GM19351 (cell line): ENCODE results near the gene CDK6.

ENCODE experiments used
- ATAC-seq: cut with Tn5 transposase; IDR thresholded peaks from one replicate; pipeline ENCODE4 v1.9.1; 2021; ENCODE audit warnings: mild to moderate bottlenecking, moderate library complexity; ENCODE audit not compliant: unreplicated experiment

Gene CDK6

GRCh38 chr7:92652536-92652935 is 183.8 kb downstream of the CDK6 start:
- ATAC-seq, result no peak

GRCh38 chr7:92650391-92650790 is 186.0 kb downstream of the CDK6 start:
- ATAC-seq, result no peak

GRCh38 chr7:92648067-92648466 is 188.3 kb downstream of the CDK6 start:
- ATAC-seq, result peak; percentile 80

DNA sequence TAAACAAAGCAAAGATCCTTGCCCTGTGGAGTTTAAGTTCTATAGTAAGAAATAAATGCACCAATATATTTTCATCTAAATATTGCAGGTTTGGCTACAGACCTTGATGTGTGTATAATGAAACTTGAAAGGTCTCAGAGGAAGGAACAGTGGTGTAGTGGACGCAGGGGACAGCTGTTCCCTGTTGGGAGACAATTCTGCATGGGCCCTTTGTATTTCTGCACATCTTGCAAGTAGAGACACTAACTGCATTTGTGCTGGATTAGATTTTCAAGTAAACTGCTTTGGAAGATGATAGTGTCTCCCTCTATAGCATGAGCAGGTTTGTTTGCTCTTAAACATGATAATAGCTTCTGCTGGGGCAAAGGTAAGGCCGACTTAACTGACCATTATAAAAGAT is 188.7 kb downstream of the CDK6 start:
- peak; percentile 4 for ATAC-seq

DNA sequence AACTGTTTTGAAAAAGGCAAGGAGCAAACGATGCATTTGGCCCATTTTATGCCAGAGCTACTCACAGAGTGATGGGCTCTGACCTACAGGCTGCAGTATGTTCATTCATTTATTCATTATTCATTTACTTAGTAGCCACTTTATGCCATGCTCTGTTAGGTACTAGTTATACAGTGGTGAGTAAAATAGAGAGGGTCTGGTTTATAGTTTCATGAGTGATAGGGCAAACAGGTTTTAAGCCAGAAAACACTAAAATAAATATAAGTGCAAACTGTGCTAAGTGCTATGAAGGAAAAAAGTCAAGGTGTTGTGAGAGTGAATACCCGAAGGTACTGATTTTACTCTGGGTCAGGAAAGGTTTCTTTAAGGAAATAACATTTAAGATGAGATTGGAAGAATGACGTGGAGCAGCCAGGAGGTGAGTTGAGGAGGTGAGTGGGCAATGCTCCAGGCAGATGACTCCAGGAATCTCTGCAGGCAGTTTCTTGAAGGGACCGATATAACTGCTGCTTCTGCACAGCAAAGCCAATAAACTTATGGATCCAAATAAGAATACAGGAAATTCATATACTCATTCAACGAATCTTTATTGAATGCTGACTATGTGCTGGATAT is 189.3 kb downstream of the CDK6 start:
- ATAC-seq, result no peak

DNA sequence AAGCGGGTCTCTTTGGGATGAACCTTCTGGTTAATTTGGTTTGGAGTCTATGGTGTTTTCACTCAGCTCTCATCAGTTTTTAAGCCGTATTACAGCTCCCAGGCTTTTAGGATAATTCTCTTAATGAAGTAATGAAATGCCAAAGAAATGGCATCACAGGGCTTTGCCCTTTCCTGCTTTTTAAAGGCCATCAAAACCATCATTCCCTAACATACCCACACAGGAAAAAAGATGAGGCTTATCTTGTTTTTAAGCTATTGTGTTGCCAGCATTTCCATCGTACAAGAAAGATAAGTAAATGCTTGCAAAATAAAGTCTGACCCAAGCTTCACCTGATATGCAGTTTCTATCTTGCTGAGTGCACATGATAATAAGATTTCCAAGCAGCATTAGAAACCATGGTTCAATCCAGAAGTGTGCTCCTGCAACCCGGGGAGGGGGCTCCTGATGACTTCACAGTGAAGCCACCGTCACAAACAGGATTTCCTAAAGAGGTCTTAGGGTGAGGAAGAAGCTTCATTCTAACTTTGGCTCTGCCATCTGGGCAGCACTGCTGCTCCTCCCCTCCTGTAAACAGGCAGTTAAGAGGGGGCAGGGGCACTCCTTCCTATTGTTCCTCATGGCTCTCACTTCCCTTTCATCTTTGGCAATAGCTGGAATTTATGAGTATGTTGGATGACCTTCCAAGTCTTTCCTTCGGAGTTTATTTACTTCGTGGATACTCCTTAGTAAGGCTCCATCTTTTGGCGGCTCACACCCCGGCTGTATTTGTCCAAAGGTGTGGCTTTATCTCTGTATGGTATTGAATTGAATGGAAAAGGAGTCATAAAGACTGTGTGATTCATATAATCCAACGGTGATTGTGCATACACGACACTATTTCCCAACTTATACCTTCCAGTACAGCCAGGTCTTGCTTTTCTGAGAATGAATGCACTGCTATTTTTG is 191.0 kb downstream of the CDK6 start:
- ATAC-seq, result no peak

GRCh38 chr7:92644406-92645113 is 191.8 kb downstream of the CDK6 start:
- no peak for ATAC-seq

DNA sequence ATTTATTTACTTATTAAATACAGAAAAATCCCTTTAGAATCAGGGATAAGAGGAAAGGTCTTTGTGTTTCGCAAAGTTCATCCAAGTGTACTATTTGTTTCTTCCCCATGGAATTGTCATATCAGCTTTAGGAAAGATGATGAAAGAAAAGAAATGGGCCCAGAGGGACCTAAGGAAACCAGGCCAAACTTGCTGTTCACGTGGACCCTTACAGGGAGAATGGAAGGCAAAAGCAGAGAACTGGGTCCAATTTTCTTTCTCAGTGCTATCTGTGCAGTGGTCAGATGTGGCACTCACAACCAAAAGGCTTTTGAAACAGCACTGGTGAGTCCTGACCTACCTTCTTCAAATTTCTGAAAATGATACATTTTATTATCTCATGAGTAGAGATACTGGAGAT is 192.6 kb downstream of the CDK6 start:
- no peak for ATAC-seq

DNA sequence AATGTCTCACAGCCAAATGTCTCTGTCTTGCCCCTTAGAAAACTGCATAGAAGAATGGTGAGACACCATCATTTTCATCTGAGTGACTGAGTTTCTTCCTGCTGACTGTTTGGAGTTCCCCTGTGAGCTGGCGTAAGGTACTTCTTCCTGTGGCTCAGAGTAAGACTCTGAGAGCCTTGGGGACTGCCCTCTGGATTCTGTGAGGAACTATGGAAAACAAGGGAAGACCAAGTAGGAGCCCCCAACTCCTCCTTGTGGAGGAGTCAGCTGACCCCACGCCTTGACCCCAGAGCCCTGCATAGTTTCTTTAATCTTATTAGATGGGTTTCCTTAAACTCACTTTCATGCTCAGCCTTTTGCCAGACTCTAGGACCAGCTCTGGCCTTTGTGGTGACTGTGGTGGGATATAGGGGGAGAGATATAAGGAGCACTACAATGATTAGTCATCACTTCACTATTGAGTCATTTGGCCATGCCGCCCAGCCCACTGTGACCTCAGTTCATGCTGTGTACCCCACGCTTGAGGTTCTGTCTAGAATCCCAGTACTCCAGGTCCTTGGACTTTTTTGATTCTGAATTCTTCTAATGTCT is 194.4 kb downstream of the CDK6 start:
- ATAC-seq, result peak; percentile 84

GRCh38 chr7:92639966-92640365 is 196.4 kb downstream of the CDK6 start:
- ATAC-seq, result no peak

- no peak for ATAC-seq
Measured at GRCh38 chr7:92639213-92639896, 197.0 kb downstream of the CDK6 start.

DNA sequence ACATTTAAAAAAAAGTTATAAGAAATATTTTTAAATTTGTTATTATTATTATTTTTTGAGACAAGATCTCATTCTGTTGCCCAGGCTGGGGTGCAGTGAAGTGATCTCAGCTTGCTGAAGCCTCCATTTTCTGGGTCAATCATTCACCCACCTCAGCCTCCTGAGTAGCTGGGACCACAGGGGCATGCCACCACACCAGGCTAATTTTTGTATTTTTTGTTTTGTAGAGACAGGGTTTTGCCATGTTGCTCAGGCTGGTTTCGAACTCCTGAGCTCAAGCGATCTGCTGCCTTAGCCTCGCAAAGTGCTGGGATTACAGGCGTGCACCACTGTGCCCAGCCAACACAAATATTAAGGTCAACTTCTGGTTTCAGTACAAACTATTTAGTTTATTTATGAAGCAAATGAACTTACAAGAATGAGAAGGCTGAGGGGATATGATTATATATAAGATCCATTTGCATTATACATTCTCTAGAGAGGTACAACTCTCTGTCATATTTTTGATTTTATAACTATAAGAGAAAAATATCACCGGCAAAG is 200.3 kb downstream of the CDK6 start:
- no peak for ATAC-seq

DNA sequence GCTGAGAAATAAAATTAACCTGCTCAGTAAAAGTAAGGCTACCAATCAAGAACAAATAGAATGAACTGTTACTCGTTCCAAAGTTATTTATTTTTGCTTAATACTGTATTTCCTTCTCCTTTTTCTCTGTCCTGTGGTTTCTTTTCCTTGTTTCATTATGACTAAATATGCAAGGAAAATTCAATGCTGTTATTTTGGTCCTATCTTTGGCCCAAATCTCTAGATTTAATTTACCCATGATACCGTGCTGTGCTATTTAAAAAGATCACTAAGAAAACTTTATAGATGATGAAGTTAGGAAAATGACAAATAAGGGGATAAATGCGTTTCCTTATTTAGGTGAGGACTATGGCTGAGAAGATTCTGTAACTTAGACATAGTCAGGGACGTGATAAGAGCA is 200.8 kb downstream of the CDK6 start:
- ATAC-seq, result no peak

- peak; percentile 26 for ATAC-seq
Measured at GRCh38 chr7:92634924-92635519, 201.4 kb downstream of the CDK6 start.

DNA sequence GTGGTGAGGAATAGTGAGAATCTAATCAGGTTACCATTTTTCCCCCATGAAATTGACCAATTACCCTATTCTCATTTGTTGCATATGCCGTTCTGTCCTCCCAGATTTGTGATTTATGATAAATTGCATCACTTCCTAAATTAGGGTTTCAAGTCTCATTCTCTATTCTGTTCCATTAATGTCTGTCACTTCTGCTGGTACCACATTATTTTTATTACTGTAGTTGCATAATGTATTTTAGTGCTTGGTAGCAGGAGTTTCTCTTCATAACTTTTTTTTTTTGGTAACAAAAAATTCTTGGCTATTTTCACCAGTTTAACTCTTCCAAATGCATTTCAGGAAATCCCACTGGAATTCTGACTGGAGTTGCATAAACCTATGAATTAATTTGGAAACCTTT is 202.2 kb downstream of the CDK6 start:
- no peak for ATAC-seq

DNA sequence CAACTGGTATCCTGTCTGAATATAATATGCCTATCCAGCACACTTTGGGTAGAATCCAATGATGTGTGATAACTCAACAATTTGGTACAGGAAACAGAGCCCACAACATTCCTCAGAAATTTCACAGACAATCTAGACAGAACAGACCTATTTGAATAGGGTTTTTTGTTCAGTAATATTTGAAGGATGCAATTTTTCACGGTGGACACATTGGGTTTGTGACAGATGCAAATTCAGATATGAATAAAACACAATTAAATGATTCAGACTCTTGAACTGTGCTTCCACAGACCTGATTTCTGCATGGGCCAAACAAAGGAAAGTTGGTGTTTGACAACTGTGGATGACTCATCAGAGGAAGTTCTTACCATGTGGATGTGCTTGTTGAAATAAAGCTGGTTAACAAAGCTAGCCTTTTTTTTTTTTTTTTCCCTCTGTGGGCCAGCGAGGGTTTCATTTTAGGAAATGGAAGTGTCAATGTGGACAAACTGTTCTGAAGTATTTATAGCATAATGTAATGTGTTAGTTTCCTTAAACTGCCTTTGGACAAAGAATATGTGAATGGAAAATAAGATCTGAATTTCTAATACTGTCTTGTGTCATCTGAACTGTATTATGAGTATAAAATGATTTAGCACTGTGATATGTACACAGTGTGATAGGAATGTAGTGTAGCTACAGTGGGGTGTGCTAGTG is 203.0 kb downstream of the CDK6 start:
- no peak for ATAC-seq

DNA sequence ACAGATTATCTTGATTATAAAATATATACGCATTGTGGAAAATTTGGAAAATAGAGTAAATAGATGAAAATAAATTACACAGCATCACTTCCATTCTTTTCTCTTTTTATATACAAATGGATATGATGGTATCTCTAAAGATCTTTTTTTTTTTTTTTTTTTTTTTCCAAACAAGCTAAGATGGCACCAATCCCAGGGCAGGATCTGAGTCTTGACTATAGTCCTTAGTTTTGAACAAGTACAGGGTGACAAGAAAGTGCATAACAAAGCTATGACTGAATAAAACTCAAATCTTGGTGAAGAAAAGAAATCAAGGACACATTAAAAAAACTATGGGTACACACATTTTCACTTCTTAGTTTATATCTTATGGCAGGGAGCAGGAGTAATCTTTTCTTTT is 203.6 kb downstream of the CDK6 start:
- ATAC-seq, result no peak

DNA sequence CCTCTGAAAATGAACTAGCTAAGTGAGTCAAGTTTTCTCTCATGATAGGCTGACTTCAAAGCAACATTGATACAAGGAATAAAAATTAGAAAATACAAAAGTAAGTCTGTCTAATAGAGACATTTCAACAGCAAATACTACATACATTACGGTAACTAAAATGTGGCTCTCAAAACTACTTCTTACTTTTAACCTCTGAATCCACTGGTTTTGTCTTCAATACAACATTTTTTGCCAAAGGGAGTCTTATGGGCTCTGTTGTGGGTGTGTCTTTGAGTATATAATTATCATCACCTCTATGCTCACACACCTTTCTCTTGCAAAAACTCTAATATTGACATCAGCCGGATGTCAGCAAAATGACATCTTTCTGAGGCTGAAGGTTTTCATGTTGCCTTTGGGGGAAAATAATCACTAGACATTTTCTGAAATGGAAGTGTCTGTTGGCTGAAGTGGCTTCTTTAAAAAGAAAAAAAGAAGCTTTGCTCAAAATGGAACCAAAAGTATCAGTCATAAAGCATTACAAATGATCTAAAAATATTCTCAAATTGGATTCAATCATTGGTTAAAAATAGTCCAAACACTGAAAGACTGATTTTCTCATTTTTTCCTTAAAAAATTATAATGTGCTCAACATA is 204.4 kb downstream of the CDK6 start:
- peak; percentile 31 for ATAC-seq
